NT2/D1 (cell line): ENCODE data around the gene DAPK1.

Experiments used
- DNase-seq: peaks from one replicate; pipeline ENCODE4 v3.0.0-alpha.2; 2011; ENCODE audit warnings: low read depth, low spot score
- H3K27me3 ChIP-seq: 2 replicates; pipeline ENCODE4 v1.6.0; 2011; ENCODE audit warnings: mild to moderate bottlenecking; ENCODE audit not compliant: insufficient read length, insufficient read depth
- H3K36me3 ChIP-seq: 2 replicates; pipeline ENCODE4 v1.6.1; 2011; ENCODE audit warnings: mild to moderate bottlenecking, low read length, mixed read lengths; ENCODE audit not compliant: insufficient read depth, insufficient read length
- H3K4me1 ChIP-seq: 2 replicates; pipeline ENCODE4 v1.5.1; 2011; ENCODE audit not compliant: insufficient read depth, insufficient read length
- H3K4me3 ChIP-seq: 2 replicates; pipeline ENCODE4 v1.5.1; 2011; ENCODE audit warnings: low read depth; ENCODE audit not compliant: insufficient read length
- H3K9ac ChIP-seq: 2 replicates; pipeline ENCODE4 v1.6.0; 2011; ENCODE audit warnings: low read depth; ENCODE audit not compliant: insufficient read length
- H3K9me3 ChIP-seq: 2 replicates; pipeline ENCODE4 v1.5.1; 2011; ENCODE audit warnings: mild to moderate bottlenecking, low read length; ENCODE audit not compliant: insufficient read depth
- SUZ12 ChIP-seq: IDR thresholded peaks from 2 replicates; pipeline ENCODE4 v1.6.1; 2011; ENCODE audit not compliant: insufficient read length, insufficient read depth; ENCODE audit errors: extremely low read depth
- YY1 ChIP-seq: IDR thresholded peaks from 2 replicates; pipeline ENCODE4 v1.6.1; 2011; ENCODE audit not compliant: insufficient read length, insufficient read depth
- ZNF274 ChIP-seq: IDR thresholded peaks from 2 replicates; pipeline ENCODE4 v1.6.1; 2011; ENCODE audit warnings: mild to moderate bottlenecking, low read depth, low read length

DAPK1 gene

DNA sequence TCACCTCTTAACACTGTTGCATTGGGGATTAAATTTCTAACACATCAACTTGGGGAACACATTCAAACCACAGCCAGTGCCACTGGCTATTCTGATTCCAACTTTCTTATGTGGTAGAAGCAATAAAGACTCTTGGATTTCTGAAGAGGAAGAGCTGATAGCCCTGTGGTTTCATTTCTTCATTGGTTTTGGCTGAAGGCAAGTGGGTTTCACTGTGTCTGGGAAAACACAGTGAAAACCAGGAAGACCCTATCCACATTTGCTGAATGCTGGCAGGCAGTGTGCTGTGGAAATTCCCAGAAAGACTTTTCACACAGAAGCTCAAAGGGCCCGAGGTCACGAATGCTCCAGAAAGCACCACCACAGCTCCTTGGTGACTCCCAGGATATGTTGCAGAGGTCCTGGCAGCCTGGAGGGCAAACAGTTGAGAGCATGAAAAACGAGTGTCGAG lies 67.1 kb downstream of the DAPK1 start:
- Histone ChIP-seq H3K9me3 (peaks cover 7% of the 10 kb centered on the region; the same call in 1 of the 2 replicates), H3K4me1 (peaks cover 2% of the 10 kb centered on the region), H3K27me3 (no peaks in the 10 kb centered on the region), H3K4me3 (no peak overlapping the region), H3K36me3 (peaks cover 10% of the 10 kb centered on the region), H3K9ac (no peak overlapping the region)
- TF ChIP-seq ZNF274 = no peak
- no peak for TF ChIP-seq YY1
- TF ChIP-seq SUZ12 = no peak
- no peak for DNase-seq

DNA sequence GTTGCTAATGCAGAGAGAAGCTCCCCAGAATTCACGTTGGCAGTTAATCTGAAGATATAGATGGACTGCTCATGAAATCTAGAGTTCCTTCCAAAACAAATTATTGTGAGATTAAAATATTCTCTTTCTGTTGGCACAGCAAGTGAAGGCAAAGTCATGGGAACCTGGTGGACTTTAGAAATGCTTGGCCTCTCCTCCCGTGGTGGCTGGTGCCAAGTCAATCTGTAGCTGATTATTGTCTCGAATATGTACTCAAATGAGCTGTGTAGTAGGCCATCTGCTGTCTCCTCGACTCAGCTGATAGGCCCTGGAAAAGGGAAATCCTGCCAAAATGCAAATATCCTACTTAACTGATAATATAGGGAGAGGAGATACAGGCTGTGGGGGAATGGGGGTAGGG lies 69.3 kb downstream of the DAPK1 start:
- H3K9ac ChIP-seq = no peak overlapping the region
- H3K4me3 ChIP-seq = no peak overlapping the region
- H3K36me3 ChIP-seq = peaks cover 5% of the 10 kb centered on the region
- no peak for TF ChIP-seq YY1
- TF ChIP-seq SUZ12 = no peak
- no peak for TF ChIP-seq ZNF274
- H3K4me1 ChIP-seq = peaks cover 2% of the 10 kb centered on the region
- no peaks in the 10 kb centered on the region for H3K27me3 ChIP-seq
- H3K9me3 ChIP-seq = peaks cover 1% of the 10 kb centered on the region; the same call in 1 of the 2 replicates
- DNase-seq = no peak

GRCh38 chr9:87567571-87567970 lies 69.9 kb downstream of the DAPK1 start:
- peaks cover 3% of the 10 kb centered on the region for H3K36me3 ChIP-seq
- no peaks in the 10 kb centered on the region for H3K9me3 ChIP-seq
- DNase-seq = no peak
- peaks cover 6% of the 10 kb centered on the region for H3K4me1 ChIP-seq
- no peaks in the 10 kb centered on the region for H3K27me3 ChIP-seq
- H3K9ac ChIP-seq = no peak overlapping the region
- no peak overlapping the region for H3K4me3 ChIP-seq
- TF ChIP-seq YY1 = no peak
- no peak for TF ChIP-seq SUZ12
- TF ChIP-seq ZNF274 = no peak

DNA sequence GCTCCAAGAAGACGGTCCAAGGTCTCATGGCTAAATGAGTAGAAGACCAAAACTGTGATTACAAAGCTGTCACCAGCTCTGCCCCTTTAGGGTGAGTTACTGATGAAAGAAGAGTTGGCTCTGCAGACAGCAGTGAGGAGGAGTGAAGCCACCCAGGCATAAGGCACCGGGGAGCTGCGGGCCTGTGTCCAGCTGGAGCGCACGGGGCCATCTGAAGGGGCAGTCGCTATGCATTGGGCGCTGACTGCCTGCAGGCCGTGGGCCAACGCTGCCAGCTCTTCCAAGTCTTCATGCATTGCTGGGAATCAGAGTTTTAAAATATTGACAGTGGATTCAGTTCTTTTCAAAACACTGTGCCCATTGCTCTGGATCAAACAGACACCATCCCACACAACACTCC lies 70.3 kb downstream of the DAPK1 start:
- H3K4me3 ChIP-seq = no peak overlapping the region
- H3K9ac ChIP-seq = no peak overlapping the region
- DNase-seq = no peak
- peaks cover 7% of the 10 kb centered on the region for H3K36me3 ChIP-seq
- H3K4me1 ChIP-seq = peaks cover 10% of the 10 kb centered on the region
- TF ChIP-seq YY1 = no peak
- no peak for TF ChIP-seq ZNF274
- no peak for TF ChIP-seq SUZ12
- no peaks in the 10 kb centered on the region for H3K9me3 ChIP-seq
- no peaks in the 10 kb centered on the region for H3K27me3 ChIP-seq

DNA sequence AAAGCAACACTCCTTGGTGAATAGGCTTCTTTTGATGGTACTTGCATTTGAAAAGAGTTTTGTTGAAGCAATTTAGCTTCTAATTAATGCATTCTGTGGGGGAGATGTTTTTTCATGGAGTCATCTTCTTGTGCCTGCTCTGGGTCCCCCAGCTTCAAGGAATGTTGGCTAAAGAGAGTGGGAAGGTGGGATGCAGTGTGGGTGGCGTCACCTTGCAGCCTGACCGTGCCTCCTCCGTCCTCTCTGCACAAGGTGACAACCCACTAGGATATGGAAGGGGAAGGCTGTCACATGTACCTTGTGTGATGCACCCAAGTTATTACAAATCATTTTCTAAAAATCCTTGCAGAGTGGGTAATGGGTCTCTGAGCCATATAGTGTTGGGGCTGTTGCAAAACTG lies 70.7 kb downstream of the DAPK1 start:
- no peak for TF ChIP-seq ZNF274
- DNase-seq = no peak
- Histone ChIP-seq H3K27me3 (no peaks in the 10 kb centered on the region), H3K36me3 (peaks cover 9% of the 10 kb centered on the region), H3K9me3 (no peaks in the 10 kb centered on the region), H3K9ac (no peak overlapping the region), H3K4me3 (no peak overlapping the region), H3K4me1 (peaks cover 12% of the 10 kb centered on the region)

- H3K36me3 ChIP-seq = peaks cover 9% of the 10 kb centered on the region
- peaks cover 12% of the 10 kb centered on the region for H3K4me1 ChIP-seq
- TF ChIP-seq SUZ12 = no peak
- no peak for TF ChIP-seq YY1
- TF ChIP-seq ZNF274 = no peak
- H3K27me3 ChIP-seq = no peaks in the 10 kb centered on the region
- no peak for DNase-seq
- no peak overlapping the region for H3K4me3 ChIP-seq
- no peak overlapping the region for H3K9ac ChIP-seq
- no peaks in the 10 kb centered on the region for H3K9me3 ChIP-seq
Measured at GRCh38 chr9:87569008-87569509, 71.4 kb downstream of the DAPK1 start.

GRCh38 chr9:87569518-87569917 lies 71.9 kb downstream of the DAPK1 start:
- Histone ChIP-seq H3K27me3 (no peaks in the 10 kb centered on the region), H3K4me1 (peaks cover 10% of the 10 kb centered on the region), H3K9me3 (no peaks in the 10 kb centered on the region), H3K9ac (no peak overlapping the region), H3K36me3 (peaks cover 9% of the 10 kb centered on the region), H3K4me3 (no peak overlapping the region)
- no peak for DNase-seq
- TF ChIP-seq ZNF274 (no peak), YY1 (no peak), SUZ12 (no peak)
